ENCODE data around the gene APPBP2. TPM values are rescaled to one million over a fixed set of nuclear protein-coding genes. Genes with fewer than 3 reads are reported as not detected.

The APPBP2 gene
- total RNA-seq = 18.8 and 26.5 TPM in 2 replicates

GRCh38 chr17:60525685-60526514, at the start of gene APPBP2:
APPBP2 (minus strand) TSS chr17:60526242; CDS start chr17:60525931, 311 bp downstream.

GRCh38 chr17:60422162-60422665, 103.8 kb downstream of the APPBP2 start, which contains the start of gene CHCT1:
CHCT1 (plus strand) TSS chr17:60422489; CDS start chr17:60422593, 104 bp downstream.

Other genes starting within 250 kb of the APPBP2 start
- 44.8 and 49.4 TPM in 2 replicates for gene USP32, start 134.1 kb downstream of the APPBP2 start, total RNA-seq
- 0.48 TPM in 1 of 2 replicates, not detected in the other for gene CHCT1, start 103.8 kb downstream of the APPBP2 start, total RNA-seq
- gene PPM1D, start 74.0 kb upstream of the APPBP2 start, total RNA-seq = 3.8 and 4.6 TPM in 2 replicates
- gene BCAS3, start 151.6 kb upstream of the APPBP2 start, total RNA-seq = 7.7 and 14.2 TPM in 2 replicates